Panc1 (cell line): ENCODE data around the gene ANKLE2. TPM values are rescaled to one million over a fixed set of nuclear protein-coding genes. Genes with fewer than 3 reads are reported as not detected.

ENCODE experiments used
- ATAC-seq: fragments of 200-7000 bp; cut with Tn5 transposase; 2 replicates; pipeline ENCODE4 v1.9.1; 2020; ENCODE audit warnings: mild to moderate bottlenecking, moderate library complexity
- BruUV-seq: library from RNA; stranded (reverse); fragments of 400-500 nt; replicated peaks from 2 replicates; lab custom pipeline; 2021; lab: Mats Ljungman, UMichigan
- CTCF ChIA-PET: fragments of 300-600 bp; sonication (Branson Sonifier 250); formaldehyde crosslinking; loops from one replicate; lab custom pipeline; 2022; ENCODE audit warnings: antibody characterized with exemption; lab: Charles Lee
- POLR2A ChIA-PET: fragments of 300-600 bp; sonication (Branson Sonifier 250); formaldehyde crosslinking; loops from one replicate; lab custom pipeline; 2022; ENCODE audit warnings: antibody characterized with exemption; lab: Charles Lee
- DNase-seq: peaks from one replicate; pipeline ENCODE4 v3.0.0-alpha.2; 2010; ENCODE audit warnings: low read depth, low spot score
- H3K27ac ChIP-seq: 2 replicates; pipeline ENCODE4 v1.5.1; 2011; ENCODE audit warnings: mild to moderate bottlenecking, low read length, inconsistent platforms
- H3K27me3 ChIP-seq: fragments of 200-500 bp; sonication (Bioruptor generic); 2 replicates; pipeline ENCODE4 v1.6.0; 2014; ENCODE audit warnings: low read length, inconsistent platforms; ENCODE audit not compliant: control insufficient read depth, insufficient read depth
- H3K36me3 ChIP-seq: fragments of 200-500 bp; sonication (Bioruptor generic); 2 replicates; pipeline ENCODE4 v1.5.1; 2014; ENCODE audit warnings: inconsistent platforms, mild to moderate bottlenecking, low read length, moderate library complexity; ENCODE audit not compliant: control insufficient read depth, insufficient read depth
- H3K4me1 ChIP-seq: 2 replicates; pipeline ENCODE4 v1.5.1; 2011; ENCODE audit warnings: inconsistent platforms, mild to moderate bottlenecking, low read length, moderate library complexity; ENCODE audit not compliant: control insufficient read depth, insufficient read depth
- H3K4me3 ChIP-seq, 2 experiments: 2 replicates each; pipeline ENCODE4 v1.5.1; 2011 to 2012; ENCODE audit warnings: low read depth in 2 of 2, low read length in 2 of 2, mild to moderate bottlenecking in 2 of 2, inconsistent platforms in 1 of 2, moderate library complexity in 1 of 2
- H3K9me3 ChIP-seq: fragments of 200-500 bp; sonication (Bioruptor generic); 2 replicates; pipeline ENCODE4 v1.5.1; 2014; ENCODE audit warnings: low read depth, mild to moderate bottlenecking, inconsistent platforms, low read length, moderate library complexity; ENCODE audit not compliant: control insufficient read depth, insufficient read depth
- POLR2AphosphoS5 ChIP-seq: IDR thresholded peaks from 2 replicates; pipeline ENCODE4 v1.6.1; 2012; ENCODE audit warnings: mild to moderate bottlenecking, low read depth, low read length, moderate library complexity
- SIN3A ChIP-seq: IDR thresholded peaks from 2 replicates; pipeline ENCODE4 v1.6.1; 2012; ENCODE audit warnings: low read depth, mild to moderate bottlenecking, low read length, moderate library complexity, borderline replicate concordance; ENCODE audit not compliant: insufficient read depth
- TCF7L2 ChIP-seq: IDR thresholded peaks from 2 replicates; pipeline ENCODE4 v1.6.1; 2011; ENCODE audit warnings: mild to moderate bottlenecking, low read depth, low read length, inconsistent platforms
- in situ Hi-C: cut with HindIII; loops from 2 replicates; pipeline ENCODE4 v1.10.0; 2016; ENCODE audit warnings: low sequenced_read_pairs, low pct_unique_long_range_greater_than_20kb
- intact Hi-C: fragments of 100-400 bp; cut with micrococcal nuclease; formaldehyde crosslinking; loops from one replicate; pipeline ENCODE4 v1.10.0; 2022; ENCODE audit not compliant: unreplicated experiment
- total RNA-seq: library from RNA; stranded (reverse); gene quantifications from one replicate; pipeline ENCODE4 v1.2.1, GENCODE V29; 2021; ENCODE audit not compliant: unreplicated experiment
- TF ChIP-seq, protein P1 (sequence below): fragments of 450-650 bp; IDR thresholded peaks from 2 replicates; pipeline ENCODE4 v1.5.1; 2017; ENCODE audit warnings: mild to moderate bottlenecking
- TF ChIP-seq, protein P2 (sequence below), 2 experiments: IDR thresholded peaks; 2 replicates each; pipeline ENCODE4 v1.6.1; 2011 to 2012; ENCODE audit warnings: low read depth in 2 of 2, control low read depth in 1 of 2, low read length in 1 of 2, mild to moderate bottlenecking in 1 of 2, moderate library complexity in 1 of 2; ENCODE audit not compliant: insufficient read depth in 1 of 2

The ANKLE2 gene
- total RNA-seq, 1 experiment from 2014 or later = 88.7 TPM

DNA sequence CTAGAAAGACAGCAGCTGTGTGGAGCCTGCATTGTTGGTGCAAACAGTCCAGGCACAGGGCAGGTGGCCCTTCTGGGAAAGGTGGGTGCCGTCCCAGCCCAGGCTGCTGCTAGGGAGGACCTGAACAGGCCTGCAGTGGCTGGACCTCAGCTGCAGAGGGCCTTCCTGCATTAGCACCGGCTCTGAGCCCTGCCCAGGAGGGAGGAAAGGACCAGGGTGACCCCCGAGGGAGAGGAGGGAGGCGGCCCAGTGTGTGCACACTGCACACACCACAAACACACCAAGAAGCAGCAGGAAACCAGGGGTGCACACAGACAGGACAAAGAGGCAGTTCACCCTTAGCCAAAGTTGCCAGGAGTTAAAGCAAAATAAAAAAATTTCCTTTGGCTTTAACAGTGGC is 59.0 kb downstream of the ANKLE2 start:
- no TSS peak for BruUV-seq
- TF ChIP-seq TCF7L2 (no peak), POLR2AphosphoS5 (no peak)
- TF ChIP-seq, protein P1, sequence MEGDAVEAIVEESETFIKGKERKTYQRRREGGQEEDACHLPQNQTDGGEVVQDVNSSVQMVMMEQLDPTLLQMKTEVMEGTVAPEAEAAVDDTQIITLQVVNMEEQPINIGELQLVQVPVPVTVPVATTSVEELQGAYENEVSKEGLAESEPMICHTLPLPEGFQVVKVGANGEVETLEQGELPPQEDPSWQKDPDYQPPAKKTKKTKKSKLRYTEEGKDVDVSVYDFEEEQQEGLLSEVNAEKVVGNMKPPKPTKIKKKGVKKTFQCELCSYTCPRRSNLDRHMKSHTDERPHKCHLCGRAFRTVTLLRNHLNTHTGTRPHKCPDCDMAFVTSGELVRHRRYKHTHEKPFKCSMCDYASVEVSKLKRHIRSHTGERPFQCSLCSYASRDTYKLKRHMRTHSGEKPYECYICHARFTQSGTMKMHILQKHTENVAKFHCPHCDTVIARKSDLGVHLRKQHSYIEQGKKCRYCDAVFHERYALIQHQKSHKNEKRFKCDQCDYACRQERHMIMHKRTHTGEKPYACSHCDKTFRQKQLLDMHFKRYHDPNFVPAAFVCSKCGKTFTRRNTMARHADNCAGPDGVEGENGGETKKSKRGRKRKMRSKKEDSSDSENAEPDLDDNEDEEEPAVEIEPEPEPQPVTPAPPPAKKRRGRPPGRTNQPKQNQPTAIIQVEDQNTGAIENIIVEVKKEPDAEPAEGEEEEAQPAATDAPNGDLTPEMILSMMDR = no peak
- Histone ChIP-seq H3K4me1 (peaks cover 3% of the 10 kb centered on the region; the same call in 1 of the 2 replicates), H3K36me3 (no peaks in the 10 kb centered on the region), H3K4me3 (no peak overlapping the region), H3K27me3 (no peaks in the 10 kb centered on the region), H3K27ac (no peak overlapping the region), H3K9me3 (no peaks in the 10 kb centered on the region)
- ChIA-PET POLR2A (no interaction called here), CTCF (no interaction called here)
- in situ Hi-C loops = no loop called here
- intact Hi-C loops = no loop called here
- DNase-seq (no peak), ATAC-seq (peak; percentile 74)

DNA sequence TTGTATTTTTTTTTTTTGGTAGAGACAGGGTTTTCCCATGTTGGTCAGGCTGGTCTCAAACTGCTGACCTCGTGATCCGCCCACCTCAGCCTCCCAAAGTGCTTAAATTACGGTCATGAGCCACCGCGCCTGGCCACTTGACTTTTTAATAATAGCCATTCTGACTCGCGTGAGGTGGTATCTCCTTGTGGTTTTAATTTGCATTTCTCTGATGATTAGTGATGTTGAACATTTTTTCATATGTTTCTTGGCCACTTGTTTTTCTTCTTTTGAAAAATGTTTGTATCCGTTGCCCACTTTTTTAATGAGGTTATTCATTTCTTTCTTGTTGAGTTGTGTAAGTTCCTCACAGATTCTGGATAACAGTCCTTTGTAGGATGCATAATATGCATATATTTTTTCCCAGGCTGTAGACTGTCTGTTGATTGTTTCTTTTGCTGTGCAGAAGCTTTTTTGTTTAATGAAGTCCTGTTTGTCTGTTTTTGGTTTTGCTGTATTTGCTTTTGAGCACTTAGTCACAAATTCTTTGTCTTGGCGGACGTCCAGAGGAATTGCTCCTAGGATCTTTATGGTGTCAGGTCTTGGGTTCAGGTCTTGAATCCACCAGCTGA is 61.3 kb downstream of the ANKLE2 start:
- CTCF ChIA-PET = no interaction called here
- Histone ChIP-seq H3K4me1 (peaks cover 3% of the 10 kb centered on the region; the same call in 1 of the 2 replicates), H3K4me3 (no peak overlapping the region), H3K9me3 (no peaks in the 10 kb centered on the region), H3K27ac (no peak overlapping the region), H3K27me3 (no peaks in the 10 kb centered on the region), H3K36me3 (peaks cover 3% of the 10 kb centered on the region; the same call in 1 of the 2 replicates)
- ATAC-seq (peak; percentile 59), DNase-seq (peak; percentile 41)
- POLR2A ChIA-PET = interaction anchor here (0.6 kb wide), 1 partner anchor 1145 kb away, joined by 3 read pairs; no protein-coding TSS in a partner anchor
- intact Hi-C loops (no loop called here), in situ Hi-C loops (no loop called here)
- TF ChIP-seq POLR2AphosphoS5 (no peak), TCF7L2 (no peak), SIN3A (no peak)
- TF ChIP-seq, protein P1 = no peak
- TF ChIP-seq, protein P2, sequence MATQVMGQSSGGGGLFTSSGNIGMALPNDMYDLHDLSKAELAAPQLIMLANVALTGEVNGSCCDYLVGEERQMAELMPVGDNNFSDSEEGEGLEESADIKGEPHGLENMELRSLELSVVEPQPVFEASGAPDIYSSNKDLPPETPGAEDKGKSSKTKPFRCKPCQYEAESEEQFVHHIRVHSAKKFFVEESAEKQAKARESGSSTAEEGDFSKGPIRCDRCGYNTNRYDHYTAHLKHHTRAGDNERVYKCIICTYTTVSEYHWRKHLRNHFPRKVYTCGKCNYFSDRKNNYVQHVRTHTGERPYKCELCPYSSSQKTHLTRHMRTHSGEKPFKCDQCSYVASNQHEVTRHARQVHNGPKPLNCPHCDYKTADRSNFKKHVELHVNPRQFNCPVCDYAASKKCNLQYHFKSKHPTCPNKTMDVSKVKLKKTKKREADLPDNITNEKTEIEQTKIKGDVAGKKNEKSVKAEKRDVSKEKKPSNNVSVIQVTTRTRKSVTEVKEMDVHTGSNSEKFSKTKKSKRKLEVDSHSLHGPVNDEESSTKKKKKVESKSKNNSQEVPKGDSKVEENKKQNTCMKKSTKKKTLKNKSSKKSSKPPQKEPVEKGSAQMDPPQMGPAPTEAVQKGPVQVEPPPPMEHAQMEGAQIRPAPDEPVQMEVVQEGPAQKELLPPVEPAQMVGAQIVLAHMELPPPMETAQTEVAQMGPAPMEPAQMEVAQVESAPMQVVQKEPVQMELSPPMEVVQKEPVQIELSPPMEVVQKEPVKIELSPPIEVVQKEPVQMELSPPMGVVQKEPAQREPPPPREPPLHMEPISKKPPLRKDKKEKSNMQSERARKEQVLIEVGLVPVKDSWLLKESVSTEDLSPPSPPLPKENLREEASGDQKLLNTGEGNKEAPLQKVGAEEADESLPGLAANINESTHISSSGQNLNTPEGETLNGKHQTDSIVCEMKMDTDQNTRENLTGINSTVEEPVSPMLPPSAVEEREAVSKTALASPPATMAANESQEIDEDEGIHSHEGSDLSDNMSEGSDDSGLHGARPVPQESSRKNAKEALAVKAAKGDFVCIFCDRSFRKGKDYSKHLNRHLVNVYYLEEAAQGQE (IDR thresholded peaks at IDR 0.05; ENCODE audit: insufficient read depth in 1 of 2, low read depth in 2 of 2, low read length in 1 of 2) = no peak
- no TSS peak for BruUV-seq
